ENCODE results near the gene CEP63. TPM values are rescaled to one million over a fixed set of nuclear protein-coding genes. Genes with fewer than 3 reads are reported as not detected.

The CEP63 gene
- total RNA-seq, 4 donors from 2014 or later: 21.4 to 23.5 (median 22.4) TPM

DNA sequence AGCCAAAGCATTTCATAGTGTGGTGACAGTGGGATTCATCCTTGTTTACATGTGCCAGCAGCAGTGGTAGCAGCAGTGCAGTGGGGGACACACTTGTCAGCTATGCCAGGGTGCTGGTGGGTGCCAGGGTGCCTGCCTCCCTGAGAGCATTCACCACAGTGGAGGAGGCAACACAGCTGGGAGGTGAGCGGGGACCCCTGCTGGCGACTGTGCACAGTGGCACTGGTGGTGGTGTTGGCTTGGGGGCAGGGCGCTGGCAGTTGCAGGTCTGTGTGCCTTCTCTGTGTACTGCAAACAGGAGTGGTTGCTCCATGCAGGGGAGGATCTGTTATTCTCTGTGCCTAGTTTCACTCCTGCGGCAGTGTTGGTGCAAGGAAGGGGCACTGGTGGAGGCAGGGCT, 41.2 kb downstream of the CEP63 start:
- DNase-seq (no peak), ATAC-seq (no peak)
- Histone ChIP-seq H3K9me3 (peaks cover 0 to 15% (median 5%) of the 10 kb centered on the region in 3 donors), H3K4me3 (no peak overlapping the region), H3K4me1 (peaks cover 3 to 5% of the 10 kb centered on the region in 2 donors), H3K27me3 (no peaks in the 10 kb centered on the region), H3K36me3 (no peaks in the 10 kb centered on the region), H3K27ac (no peak overlapping the region)
- TF ChIP-seq POLR2A (IDR thresholded peaks at IDR 0.05) (no peak), CTCF (IDR thresholded peaks at IDR 0.05 in 4 of 5, conservative IDR thresholded peaks at IDR 0.05 in 1 of 5) (no peak)
- intact Hi-C loops (cut with DNase I; ENCODE audit: low total_unique reads): no loop called here
- in situ Hi-C loops (cut with MboI; ENCODE audit: low sequenced_read_pairs in 4 of 4): no loop called here

DNA sequence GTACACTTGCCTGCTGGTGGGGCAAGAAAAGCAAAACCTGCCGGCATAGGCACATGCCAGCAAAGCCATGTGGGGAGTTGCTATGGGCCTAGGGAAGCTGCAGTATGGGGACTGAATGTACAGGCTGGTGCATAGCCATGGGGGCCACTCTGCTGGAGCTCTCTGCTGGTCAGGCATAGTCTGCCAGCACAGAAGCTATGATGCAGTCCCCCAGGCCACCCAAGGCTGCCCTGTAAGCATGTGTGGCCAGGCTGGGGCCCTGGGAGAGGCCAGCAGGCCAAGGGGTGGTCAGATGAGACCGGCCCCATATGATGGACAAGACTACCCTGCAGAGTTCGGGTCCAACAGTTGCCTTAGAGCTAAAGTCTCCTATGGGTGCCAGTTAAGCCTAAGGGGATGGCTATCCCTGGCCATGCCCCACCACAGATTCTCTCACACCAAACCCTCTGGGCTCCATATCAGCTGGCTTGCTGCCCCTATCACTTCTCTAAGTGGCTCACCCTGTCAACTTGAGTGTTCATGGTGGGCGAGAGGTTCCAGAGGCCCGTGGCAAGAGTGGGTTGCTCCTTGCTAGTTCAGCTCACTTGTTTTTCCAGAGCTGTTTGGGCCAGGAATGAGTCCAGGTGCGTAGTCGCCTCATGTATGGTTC, 41.8 kb downstream of the CEP63 start:
- Histone ChIP-seq H3K27ac (no peak overlapping the region), H3K4me1 (peaks cover 3 to 5% of the 10 kb centered on the region in 2 donors), H3K9me3 (peaks cover 0 to 11% (median 5%) of the 10 kb centered on the region in 3 donors), H3K4me3 (no peak overlapping the region), H3K36me3 (no peaks in the 10 kb centered on the region), H3K27me3 (no peaks in the 10 kb centered on the region)
- intact Hi-C loops (cut with DNase I; ENCODE audit: low total_unique reads): no loop called here
- ATAC-seq (no peak), DNase-seq (no peak)
- TF ChIP-seq POLR2A (IDR thresholded peaks at IDR 0.05) (no peak), CTCF (IDR thresholded peaks at IDR 0.05 in 4 of 5, conservative IDR thresholded peaks at IDR 0.05 in 1 of 5) (no peak)
- in situ Hi-C loops (cut with MboI; ENCODE audit: low sequenced_read_pairs in 4 of 4): no loop called here

DNA sequence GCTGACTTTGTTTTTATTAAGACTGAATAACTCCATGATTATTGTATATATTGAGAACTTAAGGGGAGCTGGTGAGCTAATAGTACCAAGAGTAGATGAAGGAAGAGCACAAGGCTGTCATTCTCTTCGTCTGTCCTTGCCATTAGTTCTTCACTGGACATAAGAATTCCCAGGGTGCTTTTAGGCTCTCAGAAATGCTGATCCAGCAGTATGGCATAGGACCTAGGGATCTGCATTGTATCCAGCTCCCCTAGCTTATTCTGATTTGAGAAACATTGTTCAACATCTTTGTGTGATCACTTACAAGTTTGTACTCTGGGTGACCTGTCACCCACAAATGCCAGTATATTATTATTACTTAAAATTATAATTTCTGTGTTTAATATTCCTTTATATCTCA, 47.6 kb downstream of the CEP63 start:
- intact Hi-C loops (cut with DNase I; ENCODE audit: low total_unique reads): no loop called here
- Histone ChIP-seq H3K27me3 (no peaks in the 10 kb centered on the region), H3K4me3 (no peak overlapping the region), H3K36me3 (peaks cover 0 to 22% of the 10 kb centered on the region in 2 donors), H3K4me1 (peaks cover 3 to 5% of the 10 kb centered on the region in 2 donors), H3K9me3 (no peaks in the 10 kb centered on the region), H3K27ac (no peak overlapping the region)
- DNase-seq (no peak), ATAC-seq (no peak)
- in situ Hi-C loops (cut with MboI; ENCODE audit: low sequenced_read_pairs in 4 of 4): no loop called here
- no peak for TF ChIP-seq CTCF (IDR thresholded peaks at IDR 0.05 in 4 of 5, conservative IDR thresholded peaks at IDR 0.05 in 1 of 5)
- TF ChIP-seq POLR2A (IDR thresholded peaks at IDR 0.05): no peak

GRCh38 chr3:134535186-134535970, 49.5 kb downstream of the CEP63 start:
- no peak for TF ChIP-seq CTCF (IDR thresholded peaks at IDR 0.05 in 4 of 5, conservative IDR thresholded peaks at IDR 0.05 in 1 of 5)
- no peak for TF ChIP-seq POLR2A (IDR thresholded peaks at IDR 0.05)
- Histone ChIP-seq H3K27ac (no peak overlapping the region), H3K9me3 (no peaks in the 10 kb centered on the region), H3K4me1 (peaks cover 3 to 5% of the 10 kb centered on the region in 2 donors), H3K4me3 (no peak overlapping the region), H3K36me3 (peaks cover 0 to 26% of the 10 kb centered on the region in 2 donors), H3K27me3 (no peaks in the 10 kb centered on the region)
- in situ Hi-C loops (cut with MboI; ENCODE audit: low sequenced_read_pairs in 4 of 4): no loop called here
- DNase-seq (no peak), ATAC-seq (no peak)
- intact Hi-C loops (cut with DNase I; ENCODE audit: low total_unique reads): no loop called here
